Measurements from ENCODE around the gene ASCL4.

The ASCL4 gene

GRCh38 chr12:107749083-107749482 lies 25.4 kb upstream of the ASCL4 start:
- Histone ChIP-seq H3K4me2 (ENCODE audit: low read length) (no peak overlapping the region), H3K79me2 (ENCODE audit: insufficient read depth, low read length) (no peaks in the 10 kb centered on the region), H3K9ac (ENCODE audit: low read length) (no peak overlapping the region), H3K4me1 (ENCODE audit: insufficient read depth, low read length, severe bottlenecking) (no peaks in the 10 kb centered on the region), H3F3A (ENCODE audit: insufficient read depth, low read length) (no peaks in the 10 kb centered on the region), H3K9me2 (ENCODE audit: low read depth, low read length) (no peaks in the 10 kb centered on the region), H3K9me3 (ENCODE audit: low read length) (no peaks in the 10 kb centered on the region), H3K36me3 (ENCODE audit: insufficient read depth, low read length) (peaks cover 43% of the 10 kb centered on the region), H3K4me3 (ENCODE audit: low read depth, low read length, poor library complexity, severe bottlenecking) (no peak overlapping the region), H2AFZ (ENCODE audit: low read length) (no peak overlapping the region), H3K27ac (ENCODE audit: low read depth, low read length, poor library complexity, severe bottlenecking) (no peak overlapping the region), H3K27me3 (ENCODE audit: insufficient read depth, low read length) (no peaks in the 10 kb centered on the region), H4K20me1 (ENCODE audit: insufficient read depth, low read length) (no peaks in the 10 kb centered on the region)
- TF ChIP-seq EZH2 (IDR thresholded peaks at IDR 0.05; ENCODE audit: borderline replicate concordance, low read length) (no peak), CTCF (IDR thresholded peaks at IDR 0.05; ENCODE audit: low read length) (no peak)

- Histone ChIP-seq H3K4me1 (ENCODE audit: insufficient read depth, low read length, severe bottlenecking) (peaks cover 22% of the 10 kb centered on the region), H3K27me3 (ENCODE audit: insufficient read depth, low read length) (no peaks in the 10 kb centered on the region), H3K4me3 (ENCODE audit: low read depth, low read length, poor library complexity, severe bottlenecking) (peak overlapping the region; percentile 91), H3K9me3 (ENCODE audit: low read length) (no peaks in the 10 kb centered on the region), H3K36me3 (ENCODE audit: insufficient read depth, low read length) (peaks cover 21% of the 10 kb centered on the region), H4K20me1 (ENCODE audit: insufficient read depth, low read length) (no peaks in the 10 kb centered on the region), H3K79me2 (ENCODE audit: insufficient read depth, low read length) (peaks cover 23% of the 10 kb centered on the region), H2AFZ (ENCODE audit: low read length) (no peak overlapping the region), H3K9me2 (ENCODE audit: low read depth, low read length) (no peaks in the 10 kb centered on the region), H3K27ac (ENCODE audit: low read depth, low read length, poor library complexity, severe bottlenecking) (peak overlapping the region; percentile 43), H3K4me2 (ENCODE audit: low read length) (peak overlapping the region; percentile 97), H3K9ac (ENCODE audit: low read length) (peak overlapping the region; percentile 90), H3F3A (ENCODE audit: insufficient read depth, low read length) (no peaks in the 10 kb centered on the region)
- no peak for TF ChIP-seq CTCF (IDR thresholded peaks at IDR 0.05; ENCODE audit: low read length)
- TF ChIP-seq EZH2 (IDR thresholded peaks at IDR 0.05; ENCODE audit: borderline replicate concordance, low read length), result no peak
Observed at GRCh38 chr12:107759410-107759809, 15.1 kb upstream of the ASCL4 start.

GRCh38 chr12:107760207-107760808 lies 14.2 kb upstream of the ASCL4 start:
- peaks cover 15% of the 10 kb centered on the region; the same call in 1 of the 2 replicates for H3K36me3 ChIP-seq (ENCODE audit: insufficient read depth, low read length)
- H3K9me3 ChIP-seq (ENCODE audit: low read length), result no peaks in the 10 kb centered on the region
- peaks cover 23% of the 10 kb centered on the region for H3K79me2 ChIP-seq (ENCODE audit: insufficient read depth, low read length)
- H3K4me2 ChIP-seq (ENCODE audit: low read length), result peak overlapping the region; percentile 97
- H4K20me1 ChIP-seq (ENCODE audit: insufficient read depth, low read length), result no peaks in the 10 kb centered on the region
- no peaks in the 10 kb centered on the region for H3F3A ChIP-seq (ENCODE audit: insufficient read depth, low read length)
- H3K4me1 ChIP-seq (ENCODE audit: insufficient read depth, low read length, severe bottlenecking), result peaks cover 22% of the 10 kb centered on the region
- TF ChIP-seq CTCF (IDR thresholded peaks at IDR 0.05; ENCODE audit: low read length) (no peak), EZH2 (IDR thresholded peaks at IDR 0.05; ENCODE audit: borderline replicate concordance, low read length) (no peak)
- peak overlapping the region; percentile 43 for H3K27ac ChIP-seq (ENCODE audit: low read depth, low read length, poor library complexity, severe bottlenecking)
- peak overlapping the region; percentile 90 for H3K9ac ChIP-seq (ENCODE audit: low read length)
- H3K4me3 ChIP-seq (ENCODE audit: low read depth, low read length, poor library complexity, severe bottlenecking), result peak overlapping the region; percentile 91
- no peak overlapping the region for H2AFZ ChIP-seq (ENCODE audit: low read length)
- H3K27me3 ChIP-seq (ENCODE audit: insufficient read depth, low read length), result no peaks in the 10 kb centered on the region
- H3K9me2 ChIP-seq (ENCODE audit: low read depth, low read length), result no peaks in the 10 kb centered on the region
